ENCODE measurements around the gene ANXA2R.
A peak's percentile ranks its signal among the peaks of the same experiment; 100 is the strongest.

The ANXA2R gene

DNA sequence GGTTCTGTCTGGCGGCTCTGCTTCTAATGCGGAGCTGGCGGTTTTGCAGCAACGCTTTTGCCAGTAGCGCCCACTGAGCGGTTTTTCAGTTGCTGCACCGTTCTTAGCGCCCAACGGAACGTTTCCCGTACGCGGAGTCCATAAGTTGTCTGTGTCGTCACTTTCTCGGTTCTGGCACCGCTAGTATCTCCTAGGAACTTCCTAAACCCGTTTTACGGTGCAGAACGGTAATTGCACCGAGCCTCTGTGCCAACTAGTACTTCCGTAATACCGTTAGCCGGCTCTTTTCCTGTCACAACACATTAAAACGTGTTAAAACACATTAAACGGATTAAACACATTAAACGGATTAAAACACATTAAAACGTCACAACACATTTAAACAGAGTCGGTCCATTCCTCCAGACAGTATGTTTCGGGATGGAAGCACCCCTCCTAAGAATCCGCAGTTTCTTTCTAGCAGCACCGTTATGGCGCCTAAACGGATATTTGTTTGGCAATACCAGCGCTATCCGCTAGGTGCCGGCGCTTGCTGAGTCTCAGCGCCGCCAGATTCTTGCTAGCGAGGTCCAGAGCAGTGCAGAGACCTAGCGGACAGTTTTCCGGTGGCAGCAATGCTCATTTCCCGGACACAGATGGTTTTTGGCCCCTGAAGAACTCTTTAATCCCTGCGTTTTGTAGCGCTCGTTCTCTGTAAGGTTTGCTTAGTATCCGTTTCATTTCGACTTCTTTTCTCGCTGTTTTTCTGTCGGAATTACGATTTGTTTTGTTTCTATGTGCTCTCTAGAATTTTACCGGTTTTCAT, 45.4 kb downstream of the ANXA2R start:
- peak; percentile 92 for DNase-seq

DNA sequence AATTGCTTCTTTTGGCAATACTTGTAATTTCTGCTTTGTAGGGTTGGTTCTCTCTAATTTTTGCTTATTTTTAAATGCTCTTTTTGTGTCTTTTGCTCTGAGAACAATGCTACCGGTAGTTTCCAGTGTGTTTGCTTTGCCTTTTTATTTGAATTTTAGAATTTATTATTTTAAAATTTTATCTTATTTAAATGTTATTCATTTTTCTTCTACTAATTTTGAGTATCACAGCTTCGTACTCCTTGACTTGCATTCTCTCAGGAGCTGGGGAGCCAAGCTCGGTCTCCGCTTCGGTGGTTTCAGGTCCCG, 45.9 kb downstream of the ANXA2R start:
- DNase-seq, result no peak

DNA sequence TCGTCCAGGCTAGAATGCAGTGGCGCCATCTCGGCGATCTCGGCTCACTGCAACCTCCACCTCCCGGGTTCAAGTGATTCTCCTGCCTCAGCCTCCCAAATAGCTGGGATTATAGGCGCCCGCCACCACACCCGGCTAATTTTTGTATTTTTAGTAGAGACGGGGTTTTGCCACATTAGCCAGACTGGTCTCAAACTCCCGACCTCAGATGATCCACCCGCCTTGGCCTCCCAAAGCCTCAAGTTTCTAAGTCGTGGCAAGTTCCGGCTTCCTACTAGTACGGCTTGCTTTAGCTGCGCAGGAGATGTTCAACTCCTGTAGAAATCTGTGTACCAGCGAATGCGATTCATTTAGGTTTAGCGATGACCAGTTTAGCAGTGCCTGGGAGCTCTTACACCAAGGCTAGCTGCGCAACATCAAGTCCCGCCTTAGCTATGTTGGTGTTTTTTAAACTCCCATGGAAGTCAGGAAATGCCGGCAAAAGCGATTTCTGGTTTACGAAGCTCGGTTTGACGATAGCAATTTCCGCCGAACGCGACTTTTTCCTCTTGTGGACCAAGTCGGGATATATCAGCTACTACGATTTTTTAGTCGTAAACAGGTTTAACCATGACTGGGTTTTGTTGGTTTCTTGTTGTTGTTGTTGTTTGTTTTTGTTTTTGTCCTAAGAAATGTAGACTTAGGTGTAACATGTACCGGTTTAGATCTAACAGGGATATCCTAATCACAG, 46.4 kb downstream of the ANXA2R start:
- no peak for DNase-seq

DNA sequence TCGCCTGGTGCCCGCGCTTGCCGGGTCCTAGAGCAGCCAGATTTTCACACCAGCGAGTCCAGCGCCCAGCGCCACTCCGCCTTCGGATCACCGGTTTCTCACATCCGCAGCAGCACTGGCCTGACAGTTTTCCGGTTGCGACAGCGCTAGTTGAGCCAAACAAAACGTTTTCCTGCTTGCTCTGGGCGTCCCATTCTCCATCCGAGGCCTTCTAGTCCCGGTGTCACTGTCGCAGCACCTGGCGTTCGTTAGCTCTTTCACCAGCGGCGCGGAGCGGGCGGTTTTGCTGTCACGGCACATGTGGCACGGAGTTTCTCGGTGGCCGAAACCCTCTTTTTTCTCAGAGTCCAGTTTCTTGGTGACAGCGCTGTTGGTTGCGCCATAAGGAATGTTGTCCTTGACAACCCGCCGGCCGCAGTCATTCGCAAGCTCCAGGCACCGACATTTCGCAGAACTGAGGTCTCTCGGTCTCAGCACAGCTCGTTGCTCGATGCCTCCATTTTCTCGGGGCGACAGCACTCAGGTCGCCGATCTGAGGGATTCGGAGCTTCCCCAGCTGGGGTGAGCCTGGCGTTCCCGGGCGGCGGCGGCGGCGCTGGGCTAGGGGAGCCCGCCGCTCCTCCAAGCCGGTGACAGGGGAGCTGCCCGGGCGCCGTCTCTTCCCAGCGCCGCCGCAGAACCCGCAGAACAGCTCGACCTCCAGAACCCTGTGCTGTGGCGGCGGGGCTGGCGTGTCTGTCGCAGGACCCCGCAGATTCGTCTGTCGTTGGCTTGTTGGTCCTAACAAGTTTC, 47.8 kb downstream of the ANXA2R start:
- peak; percentile 17 for DNase-seq

DNA sequence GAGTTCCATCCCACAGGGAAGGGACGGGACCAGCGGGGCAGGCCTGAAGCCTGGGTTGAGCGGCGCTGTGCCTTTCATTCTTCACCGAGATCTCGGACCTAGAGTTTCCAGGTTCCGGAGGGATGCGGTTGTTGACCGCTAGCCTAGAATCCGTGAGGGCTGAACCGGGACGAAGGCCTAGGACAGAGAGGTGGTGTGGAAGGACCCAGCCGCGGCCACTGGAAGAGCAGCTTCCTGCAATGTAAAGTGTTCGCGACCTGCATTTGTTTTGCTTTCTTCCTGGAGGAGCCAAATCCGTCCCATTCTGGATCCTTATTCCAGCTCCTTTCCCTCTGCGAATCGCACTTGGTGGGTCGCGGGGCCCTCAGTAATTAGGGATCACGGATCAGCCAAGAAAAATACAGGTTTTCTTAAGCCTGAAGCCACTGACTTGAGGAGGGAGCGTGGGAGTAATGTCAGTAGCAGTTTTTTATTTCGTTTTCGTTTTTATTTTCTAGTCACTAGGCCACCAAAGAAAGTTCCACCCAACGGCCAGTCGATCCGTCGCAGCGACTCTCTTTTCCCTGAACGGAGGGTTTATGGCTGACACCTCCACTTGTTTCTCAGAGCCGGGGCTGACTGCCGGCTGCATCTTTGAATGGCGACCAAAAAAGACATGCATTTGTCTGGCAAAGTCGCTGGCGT, 48.6 kb downstream of the ANXA2R start:
- DNase-seq, result no peak

DNA sequence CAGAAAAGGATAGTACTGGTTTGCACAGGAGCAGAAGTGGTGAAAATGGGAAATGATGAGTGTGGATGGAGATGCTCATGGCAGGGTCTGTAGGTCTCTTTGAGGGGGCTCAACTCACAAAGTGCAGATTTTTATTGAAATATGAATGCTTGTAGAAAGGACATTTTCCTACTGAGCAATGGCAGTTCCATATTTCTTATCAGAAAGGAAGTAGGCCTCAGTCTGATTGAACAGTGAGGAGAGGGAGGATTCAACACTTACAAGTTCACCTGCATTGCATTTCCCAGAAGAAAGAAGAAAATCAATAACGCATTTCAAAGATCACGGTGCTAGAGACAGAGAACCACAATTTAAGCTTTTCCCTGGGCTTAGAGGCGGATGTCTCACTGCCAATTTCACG, 49.2 kb downstream of the ANXA2R start:
- DNase-seq, result no peak
